Neural cell (in vitro differentiated cells): ENCODE measurements around the gene GLRA1.

Experiments used
- EP300 ChIP-seq: fragments of 450-650 bp; conservative IDR thresholded peaks from 2 replicates; pipeline ENCODE4 v1.6.1; 2014; ENCODE audit warnings: antibody characterized with exemption, mild to moderate bottlenecking, moderate library complexity; ENCODE audit not compliant: poor library complexity, severe bottlenecking
- EZH2 ChIP-seq: fragments of 200-600, 300-800 bp; shearing (Covaris generic), sonication (generic); IDR thresholded peaks from 2 replicates; pipeline ENCODE4 v1.6.1; 2014; ENCODE audit warnings: antibody characterized with exemption, low read length, borderline replicate concordance, mild to moderate bottlenecking; ENCODE audit not compliant: insufficient read depth, poor library complexity, severe bottlenecking
- MXI1 ChIP-seq: fragments of 450-650 bp; conservative IDR thresholded peaks from 2 replicates; pipeline ENCODE4 v1.6.1; 2014; ENCODE audit warnings: antibody characterized with exemption, mild to moderate bottlenecking; ENCODE audit not compliant: poor library complexity, severe bottlenecking
- POLR2AphosphoS5 ChIP-seq: IDR thresholded peaks from 2 replicates; pipeline ENCODE4 v1.6.1; 2012
- RAD21 ChIP-seq: fragments of 450-650 bp; conservative IDR thresholded peaks from 2 replicates; pipeline ENCODE4 v1.6.1; 2014; ENCODE audit warnings: antibody characterized with exemption, mild to moderate bottlenecking, moderate library complexity
- SMC3 ChIP-seq: fragments of 450-650 bp; conservative IDR thresholded peaks from 2 replicates; pipeline ENCODE4 v1.6.1; 2014; ENCODE audit warnings: antibody characterized with exemption, mild to moderate bottlenecking, moderate library complexity; ENCODE audit not compliant: poor library complexity
- TAF1 ChIP-seq: IDR thresholded peaks from 2 replicates; pipeline ENCODE4 v1.6.1; 2012; ENCODE audit warnings: low read depth
- TF ChIP-seq, protein P1 (sequence below): fragments of 450-650 bp; IDR thresholded peaks from 2 replicates; pipeline ENCODE4 v1.5.1; 2014; ENCODE audit warnings: antibody characterized with exemption, mild to moderate bottlenecking, moderate library complexity; ENCODE audit not compliant: poor library complexity, severe bottlenecking
- TF ChIP-seq, protein P2 (sequence below): IDR thresholded peaks from 2 replicates; pipeline ENCODE4 v1.6.1; 2012; ENCODE audit warnings: borderline replicate concordance

DNA sequence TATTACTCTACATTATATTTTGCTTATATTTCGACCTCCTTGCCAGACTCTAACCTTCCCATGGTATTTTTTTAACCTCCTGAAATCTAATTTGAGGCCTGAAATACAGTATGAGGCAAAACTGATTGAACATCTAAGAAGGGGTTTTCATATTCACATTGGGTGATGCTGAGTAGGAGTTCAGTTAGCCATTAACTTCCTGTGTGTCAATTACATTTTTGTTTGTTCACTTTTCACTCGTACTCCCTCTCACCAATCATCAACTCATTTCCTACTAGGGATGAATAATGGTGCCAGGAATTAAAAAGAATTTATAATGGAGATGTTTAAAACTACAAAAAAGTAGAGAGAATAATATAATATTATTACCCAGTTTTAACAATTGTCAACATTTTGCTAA, 27.6 kb upstream of the GLRA1 start:
- TF ChIP-seq, protein P1, sequence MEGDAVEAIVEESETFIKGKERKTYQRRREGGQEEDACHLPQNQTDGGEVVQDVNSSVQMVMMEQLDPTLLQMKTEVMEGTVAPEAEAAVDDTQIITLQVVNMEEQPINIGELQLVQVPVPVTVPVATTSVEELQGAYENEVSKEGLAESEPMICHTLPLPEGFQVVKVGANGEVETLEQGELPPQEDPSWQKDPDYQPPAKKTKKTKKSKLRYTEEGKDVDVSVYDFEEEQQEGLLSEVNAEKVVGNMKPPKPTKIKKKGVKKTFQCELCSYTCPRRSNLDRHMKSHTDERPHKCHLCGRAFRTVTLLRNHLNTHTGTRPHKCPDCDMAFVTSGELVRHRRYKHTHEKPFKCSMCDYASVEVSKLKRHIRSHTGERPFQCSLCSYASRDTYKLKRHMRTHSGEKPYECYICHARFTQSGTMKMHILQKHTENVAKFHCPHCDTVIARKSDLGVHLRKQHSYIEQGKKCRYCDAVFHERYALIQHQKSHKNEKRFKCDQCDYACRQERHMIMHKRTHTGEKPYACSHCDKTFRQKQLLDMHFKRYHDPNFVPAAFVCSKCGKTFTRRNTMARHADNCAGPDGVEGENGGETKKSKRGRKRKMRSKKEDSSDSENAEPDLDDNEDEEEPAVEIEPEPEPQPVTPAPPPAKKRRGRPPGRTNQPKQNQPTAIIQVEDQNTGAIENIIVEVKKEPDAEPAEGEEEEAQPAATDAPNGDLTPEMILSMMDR = no peak
- TF ChIP-seq, protein P2, sequence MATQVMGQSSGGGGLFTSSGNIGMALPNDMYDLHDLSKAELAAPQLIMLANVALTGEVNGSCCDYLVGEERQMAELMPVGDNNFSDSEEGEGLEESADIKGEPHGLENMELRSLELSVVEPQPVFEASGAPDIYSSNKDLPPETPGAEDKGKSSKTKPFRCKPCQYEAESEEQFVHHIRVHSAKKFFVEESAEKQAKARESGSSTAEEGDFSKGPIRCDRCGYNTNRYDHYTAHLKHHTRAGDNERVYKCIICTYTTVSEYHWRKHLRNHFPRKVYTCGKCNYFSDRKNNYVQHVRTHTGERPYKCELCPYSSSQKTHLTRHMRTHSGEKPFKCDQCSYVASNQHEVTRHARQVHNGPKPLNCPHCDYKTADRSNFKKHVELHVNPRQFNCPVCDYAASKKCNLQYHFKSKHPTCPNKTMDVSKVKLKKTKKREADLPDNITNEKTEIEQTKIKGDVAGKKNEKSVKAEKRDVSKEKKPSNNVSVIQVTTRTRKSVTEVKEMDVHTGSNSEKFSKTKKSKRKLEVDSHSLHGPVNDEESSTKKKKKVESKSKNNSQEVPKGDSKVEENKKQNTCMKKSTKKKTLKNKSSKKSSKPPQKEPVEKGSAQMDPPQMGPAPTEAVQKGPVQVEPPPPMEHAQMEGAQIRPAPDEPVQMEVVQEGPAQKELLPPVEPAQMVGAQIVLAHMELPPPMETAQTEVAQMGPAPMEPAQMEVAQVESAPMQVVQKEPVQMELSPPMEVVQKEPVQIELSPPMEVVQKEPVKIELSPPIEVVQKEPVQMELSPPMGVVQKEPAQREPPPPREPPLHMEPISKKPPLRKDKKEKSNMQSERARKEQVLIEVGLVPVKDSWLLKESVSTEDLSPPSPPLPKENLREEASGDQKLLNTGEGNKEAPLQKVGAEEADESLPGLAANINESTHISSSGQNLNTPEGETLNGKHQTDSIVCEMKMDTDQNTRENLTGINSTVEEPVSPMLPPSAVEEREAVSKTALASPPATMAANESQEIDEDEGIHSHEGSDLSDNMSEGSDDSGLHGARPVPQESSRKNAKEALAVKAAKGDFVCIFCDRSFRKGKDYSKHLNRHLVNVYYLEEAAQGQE = no peak
- no peak for TF ChIP-seq RAD21
- no peak for TF ChIP-seq EZH2
- no peak for TF ChIP-seq TAF1
- no peak for TF ChIP-seq EP300
- TF ChIP-seq POLR2AphosphoS5 = no peak
- no peak for TF ChIP-seq MXI1
- TF ChIP-seq SMC3 = no peak
